Stimulated activated CD8-positive, alpha-beta memory T cell treated with anti-CD3 and anti-CD28 coated beads, Interleukin-4, amount 100 ng/mL, for 48 hours (primary cell): ENCODE measurements around the gene MRPL55.

Source experiments
- DNase-seq: peaks from one replicate; pipeline ENCODE4 v3.0.0-alpha.2; 2020

The MRPL55 gene

DNA sequence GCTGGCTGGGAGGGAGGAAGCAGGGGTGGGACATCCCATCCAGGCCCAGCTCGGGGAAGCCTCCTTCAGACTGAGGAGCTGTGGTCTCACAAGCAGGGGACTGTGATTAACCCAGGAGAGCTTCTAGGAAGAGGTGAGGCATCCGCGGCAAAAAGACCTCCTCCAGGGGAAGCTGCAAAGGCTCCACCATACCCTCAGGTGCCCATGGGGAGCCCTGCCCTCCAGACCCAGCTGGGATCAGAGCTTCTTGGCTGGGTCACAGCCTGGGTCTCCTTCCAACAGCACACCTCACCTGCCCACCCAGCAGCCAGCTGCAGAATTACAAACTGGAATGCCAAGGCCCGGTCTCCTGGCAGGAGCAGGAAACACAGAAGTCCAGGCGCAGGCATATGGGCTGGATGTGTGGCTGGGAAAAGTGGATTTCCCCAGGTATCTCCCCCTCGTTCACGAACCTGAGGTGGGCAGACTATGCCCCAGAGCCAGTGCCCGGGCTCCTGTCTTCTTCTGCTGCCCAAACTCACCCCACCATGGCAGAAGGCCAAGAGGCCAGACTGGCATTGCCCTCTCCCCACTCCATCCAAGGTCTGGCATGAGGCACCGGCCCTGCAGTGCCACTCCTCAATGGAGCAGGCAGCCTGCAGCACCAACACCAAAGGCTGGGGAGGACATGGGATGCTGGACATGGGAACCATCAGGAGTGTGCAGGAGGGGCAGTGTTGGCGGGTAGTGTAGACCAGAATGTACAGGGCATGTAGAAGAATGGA, 42.0 kb downstream of the MRPL55 start:
- DNase-seq = no peak

GRCh38 chr1:228066416-228066815, 42.7 kb downstream of the MRPL55 start:
- DNase-seq = no peak

GRCh38 chr1:228065543-228066347, 43.4 kb downstream of the MRPL55 start:
- no peak for DNase-seq

DNA sequence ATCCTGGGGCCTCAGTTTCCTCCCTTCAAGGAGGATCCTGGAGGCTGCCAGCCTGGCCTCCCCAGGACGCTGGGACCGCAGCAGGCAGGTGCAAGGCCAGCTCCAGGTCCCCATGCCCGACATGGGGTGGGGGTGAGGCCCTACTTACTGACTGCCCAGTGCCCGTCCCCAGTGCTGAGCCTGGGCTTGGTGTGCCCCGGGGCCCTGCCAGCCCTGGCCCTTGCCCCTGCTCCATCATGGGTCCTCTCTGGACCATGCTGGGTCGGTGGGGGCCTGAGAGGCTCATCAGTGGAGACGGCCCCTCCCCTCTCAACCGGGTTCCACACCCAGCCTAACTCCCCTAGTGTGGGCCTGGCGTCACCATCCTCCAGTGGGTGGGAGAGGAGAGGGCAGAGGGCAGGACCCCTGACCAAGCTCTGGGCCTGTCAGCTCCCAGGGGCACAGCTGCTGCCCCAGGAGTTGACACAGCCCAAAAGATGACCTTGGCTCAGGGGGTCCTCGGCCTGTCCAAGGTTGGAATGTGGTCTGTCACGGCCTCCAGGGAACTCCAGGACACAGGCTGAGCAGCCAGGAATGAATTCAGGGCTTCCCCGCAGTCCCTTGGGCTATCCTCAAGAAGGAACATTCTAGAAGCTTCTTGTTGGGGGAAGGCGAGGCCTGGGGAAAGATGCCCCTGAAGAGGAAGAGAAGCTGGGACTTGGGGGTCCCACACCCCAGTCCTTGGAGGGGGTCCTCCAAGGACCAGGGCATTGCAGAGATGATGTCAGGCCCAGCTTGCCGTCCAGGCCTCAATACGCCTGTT, 44.2 kb downstream of the MRPL55 start:
- no peak for DNase-seq

- DNase-seq = no peak
These were observed 44.8 kb downstream of the MRPL55 start for GRCh38 chr1:228064296-228064695.

DNA sequence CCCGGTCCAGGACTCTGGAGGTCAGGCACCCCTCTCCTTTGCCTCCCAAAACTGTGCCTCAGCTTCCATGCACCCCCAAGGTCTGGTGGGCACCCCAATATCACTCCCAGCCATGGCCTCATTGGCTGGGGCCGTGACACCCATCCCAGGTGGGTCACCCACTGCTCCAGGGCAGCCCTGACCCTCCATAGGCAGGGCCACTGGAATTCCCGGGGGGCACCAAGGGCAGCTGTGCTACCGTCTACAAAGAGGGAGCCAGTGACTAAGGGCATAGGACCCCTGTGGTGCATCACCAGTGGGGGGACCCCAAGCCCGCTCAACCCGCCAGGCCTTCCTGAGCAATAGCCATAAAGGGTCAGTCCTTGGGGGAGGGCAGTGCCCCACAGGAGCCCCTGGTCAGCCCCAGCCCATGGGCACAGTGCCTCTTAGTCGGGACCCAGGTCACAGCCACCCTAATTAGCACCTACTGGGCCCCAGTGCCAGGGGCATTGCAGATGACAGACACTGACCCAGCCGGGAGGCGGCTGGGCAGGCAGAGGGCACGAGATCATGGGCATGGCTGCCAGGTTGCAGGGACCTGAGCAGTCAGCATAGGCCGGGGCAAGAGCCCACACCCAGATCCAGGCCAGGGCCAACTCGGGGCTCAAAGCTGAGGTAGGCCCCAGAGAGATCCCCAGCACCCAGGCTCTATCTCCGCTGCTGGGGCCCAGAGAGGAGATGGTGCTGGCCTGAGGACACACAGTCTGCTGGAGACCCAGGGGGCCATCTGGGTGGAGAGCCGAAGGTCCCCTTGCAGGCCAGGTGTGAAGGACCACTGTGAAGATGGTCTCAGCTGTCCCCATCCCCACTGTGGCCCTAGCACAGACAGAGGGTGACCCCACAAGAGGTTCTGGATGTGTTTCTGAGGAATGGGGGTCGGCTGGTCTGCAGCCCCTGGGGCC, 45.6 kb downstream of the MRPL55 start:
- no peak for DNase-seq

GRCh38 chr1:228062812-228063211, 46.3 kb downstream of the MRPL55 start:
- DNase-seq = no peak

GRCh38 chr1:228062085-228062791, 46.9 kb downstream of the MRPL55 start:
- no peak for DNase-seq

- DNase-seq = no peak
These were observed 47.6 kb downstream of the MRPL55 start for GRCh38 chr1:228061411-228062084.

- no peak for DNase-seq
These were observed 48.5 kb downstream of the MRPL55 start for GRCh38 chr1:228060458-228061190.

- peak; percentile 94 for DNase-seq
These were observed 49.3 kb downstream of the MRPL55 start for GRCh38 chr1:228059634-228060457.

DNA sequence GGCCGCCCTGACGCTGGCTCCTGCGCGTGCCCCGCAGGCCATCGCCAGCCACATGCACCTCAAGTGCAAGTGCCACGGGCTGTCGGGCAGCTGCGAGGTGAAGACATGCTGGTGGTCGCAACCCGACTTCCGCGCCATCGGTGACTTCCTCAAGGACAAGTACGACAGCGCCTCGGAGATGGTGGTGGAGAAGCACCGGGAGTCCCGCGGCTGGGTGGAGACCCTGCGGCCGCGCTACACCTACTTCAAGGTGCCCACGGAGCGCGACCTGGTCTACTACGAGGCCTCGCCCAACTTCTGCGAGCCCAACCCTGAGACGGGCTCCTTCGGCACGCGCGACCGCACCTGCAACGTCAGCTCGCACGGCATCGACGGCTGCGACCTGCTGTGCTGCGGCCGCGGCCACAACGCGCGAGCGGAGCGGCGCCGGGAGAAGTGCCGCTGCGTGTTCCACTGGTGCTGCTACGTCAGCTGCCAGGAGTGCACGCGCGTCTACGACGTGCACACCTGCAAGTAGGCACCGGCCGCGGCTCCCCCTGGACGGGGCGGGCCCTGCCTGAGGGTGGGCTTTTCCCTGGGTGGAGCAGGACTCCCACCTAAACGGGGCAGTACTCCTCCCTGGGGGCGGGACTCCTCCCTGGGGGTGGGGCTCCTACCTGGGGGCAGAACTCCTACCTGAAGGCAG, 50.0 kb downstream of the MRPL55 start:
- no peak for DNase-seq

DNA sequence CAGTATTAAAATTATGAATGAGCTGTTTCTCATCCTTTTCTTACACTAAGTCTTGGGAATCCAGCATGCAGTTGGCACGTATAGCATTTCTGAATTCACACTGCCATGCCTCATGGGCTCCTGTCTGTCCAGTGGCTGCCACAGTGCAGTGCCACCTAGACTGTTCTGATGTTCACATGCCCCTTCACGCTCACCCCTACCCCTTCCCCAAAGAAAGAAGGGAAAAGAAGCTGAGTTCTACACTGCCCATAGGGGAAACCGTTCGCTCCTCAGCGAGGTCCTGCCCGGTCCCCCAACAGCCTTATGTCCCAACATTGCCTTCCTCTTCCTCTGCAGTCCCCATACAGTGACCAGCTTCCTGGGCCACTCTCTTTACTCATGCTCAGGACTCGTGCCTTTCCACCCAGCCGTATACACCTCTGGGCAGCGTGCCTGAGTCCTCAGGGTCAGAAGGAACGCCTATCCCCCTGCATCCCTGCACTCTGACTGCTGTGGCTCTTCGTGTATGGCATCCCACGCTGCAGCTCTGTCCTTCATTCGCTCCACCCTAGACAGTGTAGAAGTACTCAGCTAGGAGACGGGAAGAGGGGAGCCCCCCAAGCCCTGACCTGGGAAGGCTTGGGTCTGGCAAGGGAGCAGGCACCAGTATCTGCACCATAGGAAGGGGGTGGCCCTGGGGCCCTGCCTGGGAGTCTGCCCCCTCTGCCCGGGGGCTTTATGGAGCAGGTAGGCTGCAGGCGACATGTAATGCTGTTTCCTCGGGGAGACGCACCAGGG, 50.7 kb downstream of the MRPL55 start:
- DNase-seq = no peak
